Common myeloid progenitor, CD34-positive (primary cell): ENCODE data around the gene OSBP2.

Experiments used
- CTCF ChIA-PET: fragments of 350-600 bp; sonication (Branson Sonifier 250); formaldehyde crosslinking; loops from one replicate; lab custom pipeline; 2021; ENCODE audit warnings: antibody characterized with exemption; lab: Charles Lee
- POLR2A ChIA-PET: fragments of 350-600 bp; sonication (Branson Sonifier 250); formaldehyde crosslinking; loops from one replicate; lab custom pipeline; 2021; ENCODE audit warnings: antibody characterized with exemption; lab: Charles Lee
- DNase-seq, 3 donors: peaks; one replicate each; pipeline versions ENCODE4 v3.0.0 to v3.0.0-alpha.2; 2013
- H3K27ac ChIP-seq, 2 experiments: 1 replicate in 1 of 2; 2 replicates in 1 of 2; pipeline ENCODE4 v1.7.0; 2013; ENCODE audit warnings: inconsistent platforms in 2 of 2, low read length in 2 of 2, mild to moderate bottlenecking in 2 of 2, low read depth in 1 of 2, moderate library complexity in 1 of 2; ENCODE audit not compliant: severe bottlenecking in 2 of 2, insufficient read depth in 1 of 2, poor library complexity in 1 of 2
- H3K27me3 ChIP-seq, 5 experiments: replicated peaks in 2 of 5; 1 replicate in 3 of 5; 2 replicates in 2 of 5; pipeline versions ENCODE4 v1.6.1 to v1.7.0; 2013; ENCODE audit warnings: low read length in 4 of 5, mild to moderate bottlenecking in 2 of 5, moderate library complexity in 2 of 5, inconsistent platforms in 1 of 5; ENCODE audit not compliant: insufficient read depth in 5 of 5, control insufficient read depth in 4 of 5
- H3K36me3 ChIP-seq, 4 experiments: 1 replicate in 2 of 4; 2 replicates in 2 of 4; pipeline versions ENCODE4 v1.6.1 to v1.7.0; 2013; ENCODE audit warnings: low read length in 3 of 4, control low read depth in 1 of 4, mild to moderate bottlenecking in 1 of 4; ENCODE audit not compliant: control insufficient read depth in 4 of 4, insufficient read depth in 4 of 4
- H3K4me1 ChIP-seq, 4 experiments: 1 replicate in 3 of 4; 2 replicates in 1 of 4; pipeline versions ENCODE4 v1.6.1 to v1.7.1; 2013; ENCODE audit warnings: low read length in 3 of 4, mild to moderate bottlenecking in 3 of 4, control low read depth in 1 of 4, inconsistent platforms in 1 of 4, moderate library complexity in 1 of 4; ENCODE audit not compliant: control insufficient read depth in 4 of 4, insufficient read depth in 4 of 4; ENCODE audit errors: control extremely low read depth in 1 of 4
- H3K4me3 ChIP-seq, 7 experiments: 1 replicate in 4 of 7; 2 replicates in 3 of 7; pipeline versions ENCODE4 v1.5.1 to v1.7.0; 2013; ENCODE audit warnings: mild to moderate bottlenecking in 7 of 7, low read length in 6 of 7, moderate library complexity in 6 of 7, inconsistent platforms in 2 of 7, low read depth in 2 of 7, control low read depth in 1 of 7; ENCODE audit not compliant: insufficient read depth in 4 of 7, control insufficient read depth in 1 of 7; ENCODE audit errors: extremely low read depth in 1 of 7
- H3K9me3 ChIP-seq, 5 experiments: 1 replicate in 4 of 5; 2 replicates in 1 of 5; pipeline versions ENCODE4 v1.6.1 to v1.7.1; 2013; ENCODE audit warnings: low read length in 4 of 5, mild to moderate bottlenecking in 2 of 5, inconsistent platforms in 1 of 5, low read depth in 1 of 5, moderate library complexity in 1 of 5; ENCODE audit not compliant: control insufficient read depth in 4 of 5, insufficient read depth in 2 of 5; ENCODE audit errors: control extremely low read depth in 1 of 5
- WGBS: methylation state at CpG from one replicate; pipeline ENCODE4 v1.1.5; 2013; ENCODE audit not compliant: insufficient coverage; 5-methylcytosine and 5-hydroxymethylcytosine counted together

The OSBP2 gene

GRCh38 chr22:30928401-30928800 lies 233.7 kb downstream of the OSBP2 start:
- peaks cover 6 to 84% (median 64%) of the 10 kb centered on the region in 4 experiments for H3K36me3 ChIP-seq
- ChIA-PET POLR2A (no interaction called here), CTCF (no interaction called here)
- H3K27me3 ChIP-seq = no peaks in the 10 kb centered on the region
- no peak overlapping the region for H3K27ac ChIP-seq
- no peaks in the 10 kb centered on the region for H3K9me3 ChIP-seq
- 100% methylated on average over 6 of the region's 6 CpGs for WGBS
- H3K4me3 ChIP-seq = no peak overlapping the region
- DNase-seq = no peak
- H3K4me1 ChIP-seq = no peaks in the 10 kb centered on the region

GRCh38 chr22:30930228-30930627 lies 235.6 kb downstream of the OSBP2 start:
- no peak for DNase-seq
- H3K36me3 ChIP-seq = peaks cover 12 to 92% (median 76%) of the 10 kb centered on the region in 4 experiments
- 94% methylated on average over 3 of the region's 3 CpGs for WGBS
- H3K27ac ChIP-seq = no peak overlapping the region
- H3K27me3 ChIP-seq = no peaks in the 10 kb centered on the region
- H3K4me3 ChIP-seq = no peak overlapping the region
- H3K9me3 ChIP-seq = no peaks in the 10 kb centered on the region
- H3K4me1 ChIP-seq = no peaks in the 10 kb centered on the region
- CTCF ChIA-PET = interaction anchor here (1.0 to 2.0 kb wide), 3 partner anchors 13 to 17 kb away, joined by 3 to 6 read pairs (median 5); no protein-coding TSS in a partner anchor
- POLR2A ChIA-PET = interaction anchor here (0.7 kb wide), 1 partner anchor 23 kb away, joined by 8 read pairs; no protein-coding TSS in a partner anchor

- Histone ChIP-seq H3K27me3 (no peaks in the 10 kb centered on the region), H3K27ac (no peak overlapping the region), H3K4me1 (no peaks in the 10 kb centered on the region), H3K9me3 (no peaks in the 10 kb centered on the region), H3K36me3 (peaks cover 18 to 92% (median 78%) of the 10 kb centered on the region in 4 experiments), H3K4me3 (no peak overlapping the region)
- ChIA-PET CTCF (interaction anchor here (1.0 to 2.0 kb wide), 2 partner anchors 10 to 15 kb away, joined by 3 to 6 read pairs; no protein-coding TSS in a partner anchor), POLR2A (no interaction called here)
- no peak for DNase-seq
- 100% methylated on average over 2 of the region's 4 CpGs for WGBS
Measured at GRCh38 chr22:30931541-30932300, 237.0 kb downstream of the OSBP2 start.

GRCh38 chr22:30932661-30933060 lies 238.0 kb downstream of the OSBP2 start:
- DNase-seq = no peak
- no peak overlapping the region for H3K4me3 ChIP-seq
- H3K9me3 ChIP-seq = no peaks in the 10 kb centered on the region
- H3K4me1 ChIP-seq = no peaks in the 10 kb centered on the region
- ChIA-PET CTCF (no interaction called here), POLR2A (no interaction called here)
- no peak overlapping the region for H3K27ac ChIP-seq
- H3K27me3 ChIP-seq = no peaks in the 10 kb centered on the region
- WGBS = 96% methylated on average over 16 of the region's 16 CpGs
- H3K36me3 ChIP-seq = peaks cover 22 to 92% (median 76%) of the 10 kb centered on the region in 4 experiments

- Histone ChIP-seq H3K4me1 (no peaks in the 10 kb centered on the region), H3K9me3 (no peaks in the 10 kb centered on the region), H3K27me3 (no peaks in the 10 kb centered on the region), H3K4me3 (no peak overlapping the region), H3K27ac (no peak overlapping the region), H3K36me3 (peaks cover 25 to 91% (median 75%) of the 10 kb centered on the region in 4 experiments)
- no peak for DNase-seq
- ChIA-PET CTCF (interaction anchor here (0.9 kb wide), 1 partner anchor 13 kb away, joined by 3 read pairs; no protein-coding TSS in a partner anchor), POLR2A (no interaction called here)
- over 99% methylated on average over 7 of the region's 7 CpGs for WGBS
Measured at GRCh38 chr22:30933457-30933856, 238.8 kb downstream of the OSBP2 start.

GRCh38 chr22:30934053-30934452 lies 239.4 kb downstream of the OSBP2 start:
- H3K9me3 ChIP-seq = no peaks in the 10 kb centered on the region
- WGBS = 97% methylated on average over 8 of the region's 8 CpGs
- CTCF ChIA-PET = interaction anchor here (0.8 to 0.9 kb wide), 2 partner anchors 13 to 215 kb away, joined by 3 read pairs; no protein-coding TSS in a partner anchor

More at GRCh38 chr22:30934053-30934452, 239.4 kb downstream of the OSBP2 start:
- no peak overlapping the region for H3K4me3 ChIP-seq
- H3K4me1 ChIP-seq = no peaks in the 10 kb centered on the region
- H3K36me3 ChIP-seq = peaks cover 27 to 89% (median 75%) of the 10 kb centered on the region in 4 experiments
- DNase-seq = no peak
- POLR2A ChIA-PET = no interaction called here
- H3K27ac ChIP-seq = no peak overlapping the region
- no peaks in the 10 kb centered on the region for H3K27me3 ChIP-seq
